Measurements from ENCODE around the gene IL12RB2. TPM values are rescaled to one million over a fixed set of nuclear protein-coding genes. Genes with fewer than 3 reads are reported as not detected.

Gene IL12RB2
- total and polyA plus RNA-seq, 10 of the 15 experiments (the other 5 are each of a cell fraction or from before 2014, with no cell fraction given): 0.15 to 1.1 (median 0.54) TPM; not detected in 1

DNA sequence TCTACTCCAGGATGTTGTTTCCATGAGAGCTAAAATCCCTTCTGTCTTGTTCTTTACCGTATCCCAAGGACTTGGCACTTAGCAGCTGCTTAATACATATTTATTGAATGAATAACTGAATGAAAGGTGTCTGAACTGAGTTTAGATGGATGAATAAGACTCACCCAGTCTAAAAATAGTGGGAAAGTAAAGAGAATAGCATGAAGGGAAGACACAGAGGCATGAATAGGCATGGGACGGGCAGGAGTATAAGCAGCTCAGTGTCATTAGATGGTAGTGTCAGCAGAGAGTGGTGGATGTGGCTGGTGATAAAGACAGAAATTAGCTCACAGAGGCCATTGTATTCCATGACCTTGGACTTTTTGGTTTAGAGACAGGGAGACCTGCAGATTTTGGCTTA, 9.2 kb downstream of the IL12RB2 start:
- Histone ChIP-seq H3K9me3 (replicated peaks; ENCODE audit: control insufficient read depth, insufficient read depth, low read length) (no peaks in the 10 kb centered on the region; the same call in 1 of the 3 replicates), H2AFZ (ENCODE audit: control insufficient read depth, low read depth, low read length) (no peak overlapping the region), H3K36me3 (ENCODE audit: control insufficient read depth in 2 of 2, insufficient read depth in 2 of 2, low read length in 1 of 2) (no peaks in the 10 kb centered on the region), H3K4me1 (ENCODE audit: control insufficient read depth, insufficient read depth, low read length) (no peaks in the 10 kb centered on the region), H3K4me2 (ENCODE audit: control insufficient read depth, insufficient read depth) (no peak overlapping the region), H3K79me2 (ENCODE audit: control insufficient read depth, insufficient read depth, low read length) (no peaks in the 10 kb centered on the region), H3K27me3 (replicated peaks in 1 of 2; ENCODE audit: control insufficient read depth in 2 of 2, insufficient read depth in 2 of 2, low read length in 1 of 2) (no peaks in the 10 kb centered on the region; a peak in 2 of 4 replicates), H3K27ac (ENCODE audit: control insufficient read depth, insufficient read depth) (no peak overlapping the region), H3K9ac (ENCODE audit: control insufficient read depth, insufficient read depth, low read length) (no peak overlapping the region), H3K4me3 (no peak overlapping the region), H4K20me1 (ENCODE audit: control insufficient read depth, insufficient read depth) (no peaks in the 10 kb centered on the region)
- RAD21 ChIA-PET (ENCODE audit: unreplicated experiment): no interaction called here
- WGBS (ENCODE audit: insufficient coverage, insufficient replicate concordance, low lambda C conversion rate, missing lambda C conversion rate): 84% methylated on average over 2 of the region's 2 CpGs
- DNase-seq (ENCODE audit: low read depth, low spot score): no peak
- no peak for ATAC-seq
- SMC1A ChIA-PET (ENCODE audit: uncharacterized antibody, unreplicated experiment): interaction anchor here (0.7 to 1.7 kb wide), 3 partner anchors 8 to 15 kb away, joined by 3 to 5 read pairs (median 4); no protein-coding TSS in a partner anchor
- no peak for FAIRE-seq
- intact Hi-C loops (cut with micrococcal nuclease; ENCODE audit: unreplicated experiment): no loop called here
- POLR2A ChIA-PET: no interaction called here
- TF ChIP-seq RBBP5 (conservative IDR thresholded peaks at IDR 0.05) (no peak), CREB1 (IDR thresholded peaks at IDR 0.05; ENCODE audit: low read depth) (no peak), FOXK2 (IDR thresholded peaks at IDR 0.05) (no peak), EP300 (IDR thresholded peaks at IDR 0.05; ENCODE audit: borderline replicate concordance in 1 of 2, control insufficient read depth in 1 of 2, low read depth in 2 of 2, low read length in 2 of 2) (no peak), ZSCAN29 (IDR thresholded peaks at IDR 0.05) (no peak), SUZ12 (IDR thresholded peaks at IDR 0.05; ENCODE audit: unreplicated experiment) (no peak), RFX5 (IDR thresholded peaks at IDR 0.05; ENCODE audit: low read depth, low read length) (no peak), RAD21 (IDR thresholded peaks at IDR 0.05; ENCODE audit: insufficient read depth, low read depth, low read length) (no peak), CBX5 (IDR thresholded peaks at IDR 0.05; ENCODE audit: low read depth) (no peak), CHD2 (IDR thresholded peaks at IDR 0.05; ENCODE audit: borderline replicate concordance, low read depth, low read length) (no peak), DPF2 (IDR thresholded peaks at IDR 0.05) (no peak), RB1 (IDR thresholded peaks at IDR 0.05; ENCODE audit: borderline replicate concordance) (no peak), SUPT20H (IDR thresholded peaks at IDR 0.05; ENCODE audit: borderline replicate concordance, control insufficient read depth, low read depth, low read length) (no peak)
- TF ChIP-seq, protein P1, sequence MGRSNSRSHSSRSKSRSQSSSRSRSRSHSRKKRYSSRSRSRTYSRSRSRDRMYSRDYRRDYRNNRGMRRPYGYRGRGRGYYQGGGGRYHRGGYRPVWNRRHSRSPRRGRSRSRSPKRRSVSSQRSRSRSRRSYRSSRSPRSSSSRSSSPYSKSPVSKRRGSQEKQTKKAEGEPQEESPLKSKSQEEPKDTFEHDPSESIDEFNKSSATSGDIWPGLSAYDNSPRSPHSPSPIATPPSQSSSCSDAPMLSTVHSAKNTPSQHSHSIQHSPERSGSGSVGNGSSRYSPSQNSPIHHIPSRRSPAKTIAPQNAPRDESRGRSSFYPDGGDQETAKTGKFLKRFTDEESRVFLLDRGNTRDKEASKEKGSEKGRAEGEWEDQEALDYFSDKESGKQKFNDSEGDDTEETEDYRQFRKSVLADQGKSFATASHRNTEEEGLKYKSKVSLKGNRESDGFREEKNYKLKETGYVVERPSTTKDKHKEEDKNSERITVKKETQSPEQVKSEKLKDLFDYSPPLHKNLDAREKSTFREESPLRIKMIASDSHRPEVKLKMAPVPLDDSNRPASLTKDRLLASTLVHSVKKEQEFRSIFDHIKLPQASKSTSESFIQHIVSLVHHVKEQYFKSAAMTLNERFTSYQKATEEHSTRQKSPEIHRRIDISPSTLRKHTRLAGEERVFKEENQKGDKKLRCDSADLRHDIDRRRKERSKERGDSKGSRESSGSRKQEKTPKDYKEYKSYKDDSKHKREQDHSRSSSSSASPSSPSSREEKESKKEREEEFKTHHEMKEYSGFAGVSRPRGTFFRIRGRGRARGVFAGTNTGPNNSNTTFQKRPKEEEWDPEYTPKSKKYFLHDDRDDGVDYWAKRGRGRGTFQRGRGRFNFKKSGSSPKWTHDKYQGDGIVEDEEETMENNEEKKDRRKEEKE (IDR thresholded peaks at IDR 0.05): no peak
- BruUV-seq (replicated peaks): no TSS peak
- in situ Hi-C loops (cut with MboI): no loop called here
- CTCF ChIA-PET: no interaction called here
